GM18517 (cell line): ENCODE results near the gene XCL2.
"Not testable (repeated sequence)": the region's sequence is repeated elsewhere in the genome, so short reads cannot be mapped to it uniquely, and the experiment has no call there.

Experiments used
- ATAC-seq: cut with Tn5 transposase; IDR thresholded peaks from one replicate; pipeline ENCODE4 v1.9.1; 2021; ENCODE audit warnings: mild to moderate bottlenecking, moderate library complexity; ENCODE audit not compliant: unreplicated experiment

Gene XCL2, protein sequence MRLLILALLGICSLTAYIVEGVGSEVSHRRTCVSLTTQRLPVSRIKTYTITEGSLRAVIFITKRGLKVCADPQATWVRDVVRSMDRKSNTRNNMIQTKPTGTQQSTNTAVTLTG

GRCh38 chr1:168543840-168544498, at the start of gene XCL2:
TSS of gene XCL2 (minus strand) at chr1:168543997. CDS start at chr1:168543964, 33 bp downstream.
- ATAC-seq = not testable (repeated sequence)

- ATAC-seq = no peak
These were observed 47.9 kb upstream of the XCL2 start for GRCh38 chr1:168591641-168592250.

GRCh38 chr1:168591066-168591465, 47.3 kb upstream of the XCL2 start:
- no peak for ATAC-seq

- no peak for ATAC-seq
These were observed 45.4 kb upstream of the XCL2 start for GRCh38 chr1:168589167-168589566.

- no peak for ATAC-seq
These were observed 42.1 kb upstream of the XCL2 start for GRCh38 chr1:168585937-168586336.

DNA sequence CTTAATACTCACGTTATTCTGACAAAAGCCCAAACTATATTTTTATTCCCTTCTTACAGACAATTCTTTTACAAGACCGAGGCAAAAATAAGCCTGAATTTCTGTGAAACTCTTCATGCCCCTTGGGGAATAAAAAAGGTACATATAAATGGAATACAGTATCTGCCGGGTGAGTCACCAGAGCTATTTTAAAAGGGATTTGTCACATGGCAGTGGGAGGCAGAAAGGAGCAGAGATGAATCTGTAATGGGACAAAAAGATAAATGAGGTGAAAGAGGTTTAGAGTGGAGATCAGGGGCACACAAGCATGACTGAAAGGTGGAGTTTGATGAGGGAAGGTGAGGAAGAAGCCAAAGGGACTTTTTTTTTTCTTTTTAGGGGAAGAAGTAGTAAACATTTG, 41.4 kb upstream of the XCL2 start:
- ATAC-seq = no peak

GRCh38 chr1:168583571-168583970, 39.8 kb upstream of the XCL2 start:
- no peak for ATAC-seq

GRCh38 chr1:168582688-168583336, 39.0 kb upstream of the XCL2 start:
- no peak for ATAC-seq

GRCh38 chr1:168581817-168582572, 38.2 kb upstream of the XCL2 start:
- no peak for ATAC-seq

GRCh38 chr1:168580991-168581390, 37.2 kb upstream of the XCL2 start:
- ATAC-seq = not testable (repeated sequence)

DNA sequence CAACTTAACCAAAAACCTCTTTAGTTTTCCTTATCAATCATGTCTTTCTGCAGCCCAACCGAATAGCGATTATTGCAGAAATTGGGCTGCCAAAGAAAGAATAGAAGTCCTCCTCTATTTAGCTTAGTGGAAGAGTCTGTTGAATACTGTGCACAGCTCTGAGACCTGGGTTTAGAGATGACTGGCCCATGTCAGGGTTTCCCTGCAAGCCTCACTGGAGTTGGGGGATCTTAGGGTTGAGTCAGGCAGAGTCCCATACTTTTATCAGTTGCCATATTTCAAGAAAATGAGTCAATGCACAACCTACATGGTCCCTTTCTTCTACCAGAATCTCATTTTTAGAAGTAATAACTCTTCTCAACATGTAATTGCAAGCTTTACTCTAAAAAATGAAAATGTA, 36.5 kb upstream of the XCL2 start:
- ATAC-seq = not testable (repeated sequence)

- not testable (repeated sequence) for ATAC-seq
These were observed 34.9 kb upstream of the XCL2 start for GRCh38 chr1:168578531-168579185.

GRCh38 chr1:168576245-168576688, 32.5 kb upstream of the XCL2 start, which contains the start of gene XCL1:
TSS of gene XCL1 (plus strand) at chr1:168576605. CDS start at chr1:168576638, 33 bp downstream.
- not testable (repeated sequence) for ATAC-seq

DNA sequence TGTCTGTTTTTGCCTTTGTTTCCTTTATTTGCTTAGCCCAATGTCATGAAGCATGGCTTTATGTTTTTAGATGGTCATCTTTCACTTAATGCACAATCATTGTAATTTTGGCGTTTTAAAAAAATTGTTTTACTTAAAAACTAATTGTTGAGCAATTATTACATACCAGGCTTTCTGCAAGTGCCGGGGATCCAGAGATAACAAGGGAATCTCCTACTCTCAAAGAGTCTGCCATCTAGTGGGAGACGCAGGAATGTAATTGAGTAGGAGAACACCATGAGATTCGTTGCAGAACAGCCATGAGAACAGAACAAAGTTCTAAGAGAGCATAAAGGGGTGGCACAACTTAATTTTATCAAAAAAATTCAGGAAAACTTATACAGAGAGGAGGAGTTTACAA, 30.4 kb upstream of the XCL2 start:
- ATAC-seq = not testable (repeated sequence)

GRCh38 chr1:168572633-168573032, 28.8 kb upstream of the XCL2 start:
- no peak for ATAC-seq

- ATAC-seq = no peak
These were observed 26.9 kb upstream of the XCL2 start for GRCh38 chr1:168570652-168571051.

GRCh38 chr1:168568346-168568745, 24.5 kb upstream of the XCL2 start:
- no peak for ATAC-seq

DNA sequence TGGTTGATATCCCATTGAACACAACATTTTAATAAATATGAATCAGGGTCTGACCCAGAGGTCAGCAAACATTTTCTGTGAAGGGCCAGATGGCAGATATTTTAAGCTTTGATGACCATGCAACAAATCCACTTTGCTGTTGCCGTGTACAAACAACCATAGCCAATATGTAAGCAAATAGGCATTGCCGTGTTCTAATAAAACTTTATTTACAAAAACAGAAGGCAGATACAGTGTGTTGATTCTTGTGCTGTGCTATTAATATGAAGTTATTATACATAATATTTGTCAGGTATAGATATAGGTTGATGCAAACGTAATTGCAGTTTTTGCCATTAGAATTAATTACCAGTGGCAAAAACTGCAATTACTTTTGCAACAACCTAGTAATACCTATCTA, 23.8 kb upstream of the XCL2 start:
- no peak for ATAC-seq

- no peak for ATAC-seq
These were observed 23.2 kb upstream of the XCL2 start for GRCh38 chr1:168567007-168567406.

DNA sequence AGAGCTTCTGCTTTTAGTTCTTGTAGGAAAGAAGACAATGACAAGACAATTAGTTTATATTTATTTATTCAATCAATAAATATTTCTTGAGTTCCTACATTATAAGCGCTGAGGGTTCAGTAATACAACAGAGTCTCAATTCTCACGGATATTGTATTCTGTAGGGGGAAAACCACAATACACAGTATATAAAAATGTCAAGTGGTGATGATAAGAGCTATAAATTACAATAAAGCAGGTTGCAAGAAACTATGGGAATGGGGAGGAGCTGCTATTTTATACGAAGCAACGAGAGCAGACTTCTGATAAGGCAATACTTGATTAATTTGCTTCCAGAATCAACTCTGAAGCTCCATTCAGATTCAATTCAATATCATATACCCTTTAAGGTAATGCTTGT, 22.0 kb upstream of the XCL2 start:
- ATAC-seq = no peak
